ENCODE measurements around the gene CHRFAM7A.
A peak's percentile ranks its signal among the peaks of the same experiment; 100 is the strongest.
"Not testable (repeated sequence)": the region's sequence is repeated elsewhere in the genome, so short reads cannot be mapped to it uniquely, and the experiment has no call there.

Gene CHRFAM7A

DNA sequence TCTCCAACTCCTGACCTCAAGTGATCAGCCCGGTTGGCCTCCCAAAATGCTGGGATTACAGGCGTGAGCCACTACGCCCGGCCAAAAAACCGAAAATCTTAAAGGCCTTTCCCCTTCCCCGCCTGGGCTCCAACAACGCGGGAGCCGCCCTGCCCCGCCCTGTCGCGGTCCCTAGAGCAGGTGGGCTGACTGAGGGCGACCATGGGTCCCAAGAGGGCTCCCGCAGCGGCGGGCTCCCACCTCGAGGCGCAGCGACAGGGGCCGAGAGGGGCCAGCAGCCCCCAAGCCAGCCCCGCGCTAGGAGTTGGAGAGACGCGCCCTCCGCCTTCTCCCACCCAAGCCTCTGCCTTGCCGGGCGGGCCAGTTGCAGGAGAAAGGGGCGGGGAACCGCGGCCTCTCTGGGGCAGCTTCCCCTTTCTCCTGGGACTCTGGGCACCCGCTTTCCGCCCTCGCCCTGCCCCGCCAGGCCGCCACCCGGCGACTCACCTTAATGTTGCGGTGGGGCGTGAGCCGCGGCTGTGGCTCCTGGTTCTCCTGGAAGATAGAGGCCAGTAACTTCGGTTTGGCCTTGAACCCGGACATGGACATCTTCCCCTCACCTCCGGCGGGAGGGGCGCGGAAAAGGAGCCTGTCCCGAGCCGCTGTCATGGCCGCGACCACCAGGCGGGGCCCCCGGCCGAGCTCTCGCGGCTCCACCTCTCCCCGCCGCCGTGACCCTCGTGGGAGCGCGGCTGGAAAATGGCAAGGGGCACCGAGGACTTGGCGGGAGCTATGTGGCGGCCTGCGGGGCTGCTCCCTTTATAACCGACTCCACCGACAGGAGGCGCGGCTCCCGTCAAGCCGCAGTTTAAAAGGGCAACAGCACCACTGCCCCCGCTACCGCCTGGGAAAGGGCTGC, at the start of gene CHRFAM7A:
TSS of gene CHRFAM7A (minus strand) at position 775 of the 898 bp plus-strand sequence. CDS start 10,189 bp downstream, outside the sequence.
- not testable (repeated sequence) for DNase-seq

GRCh38 chr15:30438348-30438747, 45.0 kb upstream of the CHRFAM7A start:
- not testable (repeated sequence) for DNase-seq

- not testable (repeated sequence) for DNase-seq
Measured at GRCh38 chr15:30435878-30436277, 42.5 kb upstream of the CHRFAM7A start.

DNA sequence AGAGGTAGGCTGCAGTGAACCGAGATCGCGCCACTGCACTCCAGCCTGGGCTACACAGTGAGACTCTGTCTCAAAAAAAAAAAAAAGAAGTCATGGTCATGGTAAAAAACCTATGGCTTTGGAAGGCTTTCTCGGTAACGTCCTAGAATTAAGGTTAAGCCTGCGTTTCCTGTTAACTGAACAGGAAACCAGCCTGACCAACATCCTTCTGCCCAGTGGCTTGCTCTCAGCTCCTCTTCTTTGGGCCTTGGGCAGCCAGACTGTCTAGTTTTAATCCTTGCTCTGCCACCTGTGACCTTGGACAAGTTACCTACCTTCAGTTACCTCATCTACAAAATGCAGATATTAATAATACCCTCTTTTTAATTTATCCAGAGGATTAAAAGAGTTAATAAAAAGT, 27.4 kb upstream of the CHRFAM7A start:
- DNase-seq = peak; percentile 20

- DNase-seq = not testable (repeated sequence)
Measured at GRCh38 chr15:30414160-30414559, 20.8 kb upstream of the CHRFAM7A start, which contains the start of gene GOLGA8R. GOLGA8R (minus strand) TSS chr15:30414260; CDS start chr15:30414162, 98 bp downstream.

DNA sequence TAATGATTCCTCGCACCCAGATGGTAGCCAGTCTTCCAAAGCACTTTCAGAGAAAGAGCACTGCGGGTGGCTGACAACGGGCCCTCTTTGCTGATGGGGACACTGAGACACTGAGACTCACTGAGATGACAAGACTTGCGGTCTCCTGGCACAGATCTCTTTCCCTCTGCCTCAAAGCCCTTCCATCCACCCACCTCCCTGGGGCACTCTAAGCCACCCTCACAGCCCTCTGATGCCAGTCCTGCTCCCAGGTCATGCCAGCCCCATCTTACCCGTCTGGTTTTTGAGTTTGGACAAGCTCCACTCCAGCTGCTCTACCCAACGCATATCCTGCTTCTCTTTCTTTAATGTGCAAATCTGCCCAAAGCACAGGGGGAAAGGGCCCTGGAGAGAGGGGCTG, 14.3 kb upstream of the CHRFAM7A start:
- not testable (repeated sequence) for DNase-seq

DNA sequence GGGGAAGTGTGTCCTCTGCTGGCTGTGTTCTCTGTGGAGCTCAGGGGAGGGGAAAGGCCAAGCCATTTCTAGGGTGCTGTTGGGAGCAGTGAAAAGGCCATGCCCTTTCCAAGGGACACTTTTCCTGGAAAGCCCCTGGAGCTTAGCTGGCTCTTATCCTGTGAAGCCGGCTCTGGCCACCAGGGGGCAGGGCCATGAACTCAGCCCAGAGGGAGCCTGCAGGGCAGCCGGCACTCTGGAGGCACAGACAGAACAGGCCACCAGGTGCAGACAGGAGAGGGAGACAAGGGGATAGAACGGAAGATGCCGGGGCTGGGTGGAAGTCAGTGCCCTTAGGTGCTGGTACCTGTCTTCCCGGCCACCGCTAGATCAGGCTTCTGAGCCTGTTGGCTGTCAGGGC, 5.6 kb upstream of the CHRFAM7A start:
- DNase-seq = not testable (repeated sequence)

GRCh38 chr15:30393664-30393991, 288 bp upstream of the CHRFAM7A start:
- not testable (repeated sequence) for DNase-seq

- not testable (repeated sequence) for DNase-seq
Measured at GRCh38 chr15:30386318-30386887, 6.9 kb downstream of the CHRFAM7A start.

DNA sequence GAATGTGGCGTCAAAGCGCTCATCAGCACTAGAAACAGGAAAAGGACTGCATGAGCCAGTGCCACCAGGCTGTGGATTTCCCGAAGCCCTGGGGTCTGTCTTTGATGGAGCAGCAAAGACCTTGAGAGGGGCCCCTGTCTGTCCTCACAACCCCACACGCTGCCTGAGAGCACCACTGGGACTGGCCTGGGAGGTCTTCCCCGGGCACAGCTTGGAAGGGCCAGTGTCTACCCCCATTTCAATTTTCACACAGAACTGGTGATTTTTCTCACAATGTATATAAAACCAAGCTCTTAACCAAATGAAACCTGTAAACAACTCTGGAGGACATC, 16.3 kb downstream of the CHRFAM7A start:
- not testable (repeated sequence) for DNase-seq

GRCh38 chr15:30376375-30377081, 16.8 kb downstream of the CHRFAM7A start:
- DNase-seq = not testable (repeated sequence)

DNA sequence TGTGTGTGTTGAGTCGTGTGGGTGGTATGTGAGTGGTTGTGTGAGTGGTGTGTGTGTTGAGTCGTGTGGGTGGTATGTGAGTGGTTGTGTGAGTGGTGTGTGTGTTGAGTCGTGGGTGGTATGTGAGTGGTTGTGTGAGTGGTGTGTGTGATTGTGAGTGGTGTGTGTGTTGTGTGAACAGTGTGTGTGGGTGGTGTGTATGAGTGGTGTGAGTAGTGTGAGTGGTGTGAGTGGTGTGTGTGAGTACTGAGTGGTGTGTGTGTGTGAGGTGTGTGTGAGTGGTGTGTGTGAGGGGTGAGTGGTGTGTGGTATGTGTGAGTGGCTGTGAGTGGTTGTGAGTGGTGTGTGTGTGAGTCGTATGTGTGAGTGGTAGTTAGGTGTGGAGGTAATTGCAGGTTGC, 17.5 kb downstream of the CHRFAM7A start:
- not testable (repeated sequence) for DNase-seq

GRCh38 chr15:30374862-30375261, 18.5 kb downstream of the CHRFAM7A start:
- DNase-seq = not testable (repeated sequence)

DNA sequence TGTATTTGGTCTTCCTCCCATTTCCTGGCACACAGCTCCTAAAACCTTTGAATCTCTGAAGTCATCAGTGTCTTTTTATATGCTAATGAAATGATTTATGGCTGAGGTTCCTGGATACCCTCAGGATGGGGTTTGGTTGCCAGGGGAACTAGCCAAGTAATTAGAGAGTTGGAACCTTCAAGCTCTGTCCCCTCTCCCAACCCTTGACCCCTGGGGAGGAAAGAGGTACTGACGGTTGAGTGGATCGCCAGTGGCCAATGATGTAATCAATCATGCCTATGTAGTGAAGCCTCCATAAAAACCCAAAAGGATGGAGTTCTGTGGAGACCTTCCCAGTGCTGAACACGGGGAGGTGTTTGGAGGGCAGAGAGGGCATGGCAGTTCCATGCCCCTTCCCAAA, 25.1 kb downstream of the CHRFAM7A start:
- not testable (repeated sequence) for DNase-seq

DNA sequence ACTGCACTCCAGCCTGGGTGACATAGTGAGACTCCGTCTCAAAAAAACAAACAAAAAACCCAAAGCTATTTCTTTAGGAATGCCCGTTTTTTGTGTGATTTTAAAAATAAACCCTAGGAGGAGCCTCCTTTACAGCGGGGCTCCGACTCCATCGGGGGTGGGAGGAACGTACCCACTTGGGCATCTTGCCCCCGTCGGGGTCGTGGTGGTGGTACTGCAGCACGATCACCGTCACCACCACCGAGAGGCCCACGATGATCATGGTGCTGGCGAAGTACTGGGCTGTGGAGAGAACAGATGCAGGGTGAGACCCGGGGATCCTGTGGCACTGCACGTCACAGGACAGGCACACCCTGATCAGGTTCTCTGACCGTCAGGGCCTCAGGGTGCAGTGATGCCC, 26.1 kb downstream of the CHRFAM7A start:
- DNase-seq = not testable (repeated sequence)

GRCh38 chr15:30361404-30361803, 31.9 kb downstream of the CHRFAM7A start:
- DNase-seq = not testable (repeated sequence)

GRCh38 chr15:30360990-30361389, 32.4 kb downstream of the CHRFAM7A start:
- not testable (repeated sequence) for DNase-seq

DNA sequence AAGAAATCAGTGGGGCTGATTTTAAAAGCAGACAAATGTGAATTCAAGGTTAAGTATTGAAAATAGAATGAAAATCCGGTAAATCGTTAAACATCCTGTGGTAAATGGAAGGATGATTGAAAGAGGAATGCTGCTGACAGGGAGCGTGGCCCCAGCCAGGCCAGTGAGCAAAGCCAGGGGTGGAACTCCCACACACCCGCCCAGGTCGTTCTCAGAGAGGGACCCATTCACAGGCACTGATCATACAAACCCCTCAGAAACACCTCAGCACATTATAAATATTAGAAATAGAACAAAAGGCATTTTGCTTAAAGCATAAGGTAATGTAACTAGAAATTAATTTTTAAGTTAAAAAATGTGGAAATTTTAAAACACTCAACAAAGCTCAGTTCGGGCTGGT, 38.3 kb downstream of the CHRFAM7A start:
- DNase-seq = not testable (repeated sequence)

DNA sequence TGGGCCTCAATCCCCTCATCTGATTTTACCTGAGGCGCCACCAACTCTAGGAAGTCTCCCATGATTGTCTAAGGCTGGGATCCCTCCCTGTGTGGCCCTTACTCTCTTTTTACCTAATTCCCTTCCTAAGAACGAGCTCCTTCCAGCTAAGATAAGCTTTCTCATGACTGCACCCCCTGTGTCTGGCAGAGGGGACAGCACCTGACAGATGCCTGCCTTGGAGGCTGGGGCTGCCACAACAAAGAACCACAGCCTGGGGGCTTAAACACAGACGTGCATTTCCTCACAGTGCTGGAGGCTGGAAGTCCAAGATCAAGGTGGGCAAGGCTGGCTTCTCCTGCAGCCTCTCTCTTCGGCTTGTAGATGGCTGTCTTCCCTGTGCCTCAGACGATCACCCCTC, 43.5 kb downstream of the CHRFAM7A start:
- not testable (repeated sequence) for DNase-seq

DNA sequence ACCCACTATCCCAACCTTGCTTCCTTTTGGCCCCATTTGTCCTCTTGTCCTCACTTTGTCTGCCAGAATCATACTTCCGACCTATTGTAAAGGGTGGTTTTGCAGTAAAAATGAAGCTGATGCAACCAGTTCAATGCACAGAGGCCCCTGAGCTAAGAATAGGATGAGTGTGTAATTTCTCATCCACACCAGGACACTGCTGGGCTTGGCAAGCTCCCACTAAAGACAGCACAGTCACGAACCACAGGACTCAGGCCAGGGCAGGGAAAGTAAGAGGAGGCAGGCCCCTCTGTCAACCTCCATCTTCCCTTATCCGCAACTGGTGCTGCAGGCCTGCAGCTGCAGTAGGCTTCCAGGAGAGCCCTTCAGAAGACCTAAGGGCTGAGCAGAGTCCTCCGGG, 56.8 kb downstream of the CHRFAM7A start:
- DNase-seq = not testable (repeated sequence)

DNA sequence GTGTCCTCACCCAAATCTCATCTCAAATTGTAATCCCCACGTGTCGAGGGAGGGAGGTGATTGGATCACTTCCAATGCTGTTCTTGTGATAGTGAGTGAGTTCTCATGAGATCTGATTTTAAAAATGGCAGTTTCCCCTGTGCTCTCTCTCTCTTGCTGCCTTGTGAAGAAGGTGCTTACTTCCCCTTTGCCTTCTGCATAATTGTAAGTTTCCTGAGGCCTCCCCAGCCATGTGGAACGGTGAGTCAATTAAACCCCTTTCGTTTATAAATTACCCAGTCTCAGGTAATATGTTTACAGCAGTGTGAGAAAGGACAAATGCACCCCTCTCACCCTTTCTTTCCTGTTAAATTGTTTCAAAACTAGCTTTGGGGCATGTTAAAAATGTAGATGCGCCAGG, 59.2 kb downstream of the CHRFAM7A start:
- not testable (repeated sequence) for DNase-seq

- DNase-seq = not testable (repeated sequence)
Measured at GRCh38 chr15:30326145-30326544, 67.2 kb downstream of the CHRFAM7A start.

DNA sequence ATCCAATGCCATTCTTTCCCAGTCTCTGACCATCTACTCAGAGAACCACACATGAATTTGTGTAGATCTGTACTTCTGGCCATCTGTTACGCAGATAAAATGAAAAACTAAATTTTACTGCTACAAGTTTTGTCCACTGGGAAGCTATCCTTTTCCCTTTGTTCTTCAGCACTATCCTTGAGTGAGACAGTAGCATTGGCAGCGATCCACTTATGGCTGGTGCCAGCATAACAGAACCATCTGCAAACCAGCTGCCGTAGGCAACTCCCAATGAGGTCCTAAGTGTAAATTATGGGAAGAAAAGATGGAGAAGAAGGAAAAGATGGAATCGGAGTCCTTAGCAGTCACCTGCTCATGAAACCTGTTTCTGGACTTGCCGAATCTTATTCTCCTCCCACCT, 72.3 kb downstream of the CHRFAM7A start:
- not testable (repeated sequence) for DNase-seq
